ENCODE measurements around the gene POM121L12.

DNA sequence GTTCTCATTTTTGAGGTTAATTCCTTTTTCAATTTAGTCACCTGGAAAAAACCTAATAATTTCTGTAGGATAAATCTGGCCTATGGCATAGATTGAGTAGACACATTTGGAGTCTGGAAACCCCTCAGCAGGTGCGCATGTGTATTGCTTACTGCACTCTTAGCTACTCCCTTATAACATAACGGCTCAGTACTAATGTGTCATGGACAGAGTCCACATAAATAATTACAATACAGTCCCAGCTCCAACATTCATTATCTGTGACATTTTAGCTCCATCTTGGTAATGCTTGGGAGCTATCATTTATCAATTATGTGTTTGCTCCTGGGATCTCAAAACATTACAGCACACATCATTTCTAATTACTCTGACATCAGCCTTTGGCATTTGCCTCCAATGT, 33.2 kb downstream of the POM121L12 start:
- no peak for TF ChIP-seq POLR2A (IDR thresholded peaks at IDR 0.05)
- TF ChIP-seq CTCF (IDR thresholded peaks at IDR 0.05): no peak
